Fibroblast of lung (primary cell): ENCODE data around the gene RPTN.

ENCODE experiments used
- EZH2 ChIP-seq: IDR thresholded peaks from 2 replicates; pipeline ENCODE4 v1.5.1; 2012; ENCODE audit warnings: low read length, control low read depth, mild to moderate bottlenecking; ENCODE audit errors: missing control alignments
- TF ChIP-seq, protein P1 (sequence below), 2 donors: IDR thresholded peaks in 1 of 2; conservative IDR thresholded peaks in 1 of 2; 1 replicate in 1 of 2; 2 replicates in 1 of 2; pipeline ENCODE4 v1.5.1; 2011 to 2012; ENCODE audit warnings: low read length in 2 of 2, control low read depth in 1 of 2, inconsistent platforms in 1 of 2, low read depth in 1 of 2, mild to moderate bottlenecking in 1 of 2

DNA sequence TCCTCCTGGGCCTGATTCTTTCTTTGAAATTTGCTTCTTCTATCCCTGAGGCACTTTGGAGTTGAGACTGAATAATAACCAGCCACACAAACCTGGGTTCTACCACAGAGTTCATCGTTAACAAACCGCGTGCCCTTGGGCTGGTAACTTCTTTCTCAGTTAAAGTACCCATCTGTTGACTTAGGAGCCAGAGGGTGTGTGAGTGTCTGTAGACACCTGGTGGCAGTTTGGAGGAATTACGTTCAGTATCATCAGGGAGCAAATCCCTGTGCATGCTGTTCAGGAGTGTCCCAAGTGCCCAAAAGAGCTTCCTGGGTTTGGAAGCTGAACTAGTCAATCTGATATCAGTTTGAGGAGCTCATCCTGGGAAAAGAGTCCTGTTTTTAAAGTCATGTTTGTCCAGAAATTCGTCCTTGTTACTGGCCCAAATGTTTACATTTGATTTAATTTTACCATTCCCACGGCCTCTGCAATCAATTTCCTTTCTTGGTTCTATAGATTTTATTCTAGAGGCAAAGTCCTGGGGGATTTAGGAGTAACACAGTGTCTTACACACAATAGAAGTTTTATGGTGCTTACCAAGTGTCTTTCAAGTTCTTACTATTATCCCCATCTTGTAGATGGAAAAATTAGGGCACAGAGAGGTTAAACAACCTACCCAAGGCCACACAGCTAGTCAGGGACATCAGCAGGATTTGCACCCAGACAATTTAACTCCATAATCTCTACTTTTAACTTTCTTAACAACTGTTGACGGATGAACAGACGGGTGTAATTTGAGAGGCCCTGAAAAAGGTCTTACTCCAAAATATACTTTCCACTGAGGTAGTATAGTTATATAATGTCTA is 26.7 kb upstream of the RPTN start:
- TF ChIP-seq EZH2: no peak
- TF ChIP-seq, protein P1, sequence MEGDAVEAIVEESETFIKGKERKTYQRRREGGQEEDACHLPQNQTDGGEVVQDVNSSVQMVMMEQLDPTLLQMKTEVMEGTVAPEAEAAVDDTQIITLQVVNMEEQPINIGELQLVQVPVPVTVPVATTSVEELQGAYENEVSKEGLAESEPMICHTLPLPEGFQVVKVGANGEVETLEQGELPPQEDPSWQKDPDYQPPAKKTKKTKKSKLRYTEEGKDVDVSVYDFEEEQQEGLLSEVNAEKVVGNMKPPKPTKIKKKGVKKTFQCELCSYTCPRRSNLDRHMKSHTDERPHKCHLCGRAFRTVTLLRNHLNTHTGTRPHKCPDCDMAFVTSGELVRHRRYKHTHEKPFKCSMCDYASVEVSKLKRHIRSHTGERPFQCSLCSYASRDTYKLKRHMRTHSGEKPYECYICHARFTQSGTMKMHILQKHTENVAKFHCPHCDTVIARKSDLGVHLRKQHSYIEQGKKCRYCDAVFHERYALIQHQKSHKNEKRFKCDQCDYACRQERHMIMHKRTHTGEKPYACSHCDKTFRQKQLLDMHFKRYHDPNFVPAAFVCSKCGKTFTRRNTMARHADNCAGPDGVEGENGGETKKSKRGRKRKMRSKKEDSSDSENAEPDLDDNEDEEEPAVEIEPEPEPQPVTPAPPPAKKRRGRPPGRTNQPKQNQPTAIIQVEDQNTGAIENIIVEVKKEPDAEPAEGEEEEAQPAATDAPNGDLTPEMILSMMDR (conservative IDR thresholded peaks at IDR 0.05 in 1 of 2, IDR thresholded peaks at IDR 0.05 in 1 of 2; ENCODE audit: low read depth in 1 of 2, low read length in 2 of 2): peak; percentile 88
